Stimulated activated naive CD8-positive, alpha-beta T cell treated with anti-CD3 and anti-CD28 coated beads, Interleukin-15, Interleukin-2, amounts not matched to agents 100 U/mL and 50 U/mL, for 24 hours (primary cell): ENCODE measurements around the gene SH3GL1.
A peak's percentile ranks its signal among the peaks of the same experiment; 100 is the strongest.

ENCODE experiments used
- ATAC-seq: fragments of 150-1000 bp; cut with Tn5 transposase; one replicate; pipeline ENCODE4 v1.10.0; 2021
- DNase-seq: peaks from one replicate; pipeline ENCODE4 v3.0.0; 2021

The SH3GL1 gene

DNA sequence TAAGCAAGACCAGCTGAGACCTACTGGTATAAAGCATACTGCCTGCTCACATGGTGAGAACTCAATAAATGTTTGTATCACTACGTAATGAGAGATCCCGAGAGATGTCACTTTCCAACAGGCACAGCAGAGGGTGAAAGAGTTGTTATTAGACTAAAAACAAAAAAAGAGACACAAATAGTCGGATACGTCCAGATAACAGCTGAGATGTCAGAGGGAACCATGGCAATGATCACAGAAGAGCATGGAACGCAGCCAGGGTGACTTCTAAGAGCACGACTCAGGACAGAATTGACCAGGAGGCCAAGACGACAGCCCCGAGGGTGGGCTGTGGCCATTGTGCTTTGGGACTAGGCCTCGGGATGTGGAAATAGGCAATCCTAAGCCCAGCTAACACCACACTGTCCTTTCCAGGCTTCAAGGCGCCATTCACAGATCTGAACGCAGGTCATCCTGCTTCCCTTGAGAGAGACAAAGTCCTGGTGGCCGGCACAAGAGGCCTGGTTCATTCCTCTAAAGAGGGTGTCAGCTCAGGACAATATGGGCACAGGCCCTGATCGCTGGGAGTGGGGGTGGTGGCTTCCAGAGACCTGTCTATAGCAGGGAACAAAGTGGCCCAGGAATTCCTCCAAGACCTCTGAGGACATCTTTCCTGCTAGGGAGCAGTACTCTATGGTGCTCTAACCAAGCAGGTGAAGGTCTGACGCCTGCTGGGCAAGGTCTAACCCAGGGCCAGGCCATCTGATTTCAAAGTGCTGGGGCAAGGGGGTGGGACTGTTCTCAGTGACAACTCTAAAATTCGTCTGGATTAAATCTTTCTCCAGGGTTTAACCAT is 3.2 kb downstream of the SH3GL1 start:
- ATAC-seq = no peak
- no peak for DNase-seq

DNA sequence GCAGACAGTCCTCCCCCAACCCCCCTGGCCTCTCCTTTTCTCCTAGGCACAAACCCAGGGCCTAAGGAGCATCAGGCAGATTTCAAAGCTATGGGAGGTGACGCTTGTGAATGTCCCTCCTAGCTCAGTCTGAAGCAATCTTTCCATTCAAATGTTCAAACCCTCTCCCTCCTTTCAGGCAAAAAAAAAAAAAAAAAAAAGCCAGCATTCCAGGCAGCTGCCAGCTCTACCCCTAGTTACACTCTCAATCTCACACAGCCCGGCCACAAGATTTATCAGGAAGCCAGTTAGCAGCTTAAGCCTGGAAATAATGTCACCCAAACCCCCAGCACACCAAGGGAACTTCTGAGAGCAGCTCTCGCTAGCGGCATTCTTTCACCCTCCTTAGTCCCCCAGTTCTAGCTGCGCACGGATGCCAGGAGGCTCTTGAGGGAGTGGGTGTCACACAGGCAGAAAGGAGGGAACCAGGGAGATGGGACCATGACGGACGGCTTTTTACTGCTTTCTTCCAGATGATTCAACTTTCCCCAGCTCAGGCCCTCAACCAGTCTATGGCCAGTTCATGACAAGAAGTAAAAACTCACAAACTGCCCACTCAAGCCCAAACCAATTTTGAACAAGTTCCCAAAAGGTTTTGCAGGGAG is 6.3 kb downstream of the SH3GL1 start:
- ATAC-seq (no peak), DNase-seq (no peak)

DNA sequence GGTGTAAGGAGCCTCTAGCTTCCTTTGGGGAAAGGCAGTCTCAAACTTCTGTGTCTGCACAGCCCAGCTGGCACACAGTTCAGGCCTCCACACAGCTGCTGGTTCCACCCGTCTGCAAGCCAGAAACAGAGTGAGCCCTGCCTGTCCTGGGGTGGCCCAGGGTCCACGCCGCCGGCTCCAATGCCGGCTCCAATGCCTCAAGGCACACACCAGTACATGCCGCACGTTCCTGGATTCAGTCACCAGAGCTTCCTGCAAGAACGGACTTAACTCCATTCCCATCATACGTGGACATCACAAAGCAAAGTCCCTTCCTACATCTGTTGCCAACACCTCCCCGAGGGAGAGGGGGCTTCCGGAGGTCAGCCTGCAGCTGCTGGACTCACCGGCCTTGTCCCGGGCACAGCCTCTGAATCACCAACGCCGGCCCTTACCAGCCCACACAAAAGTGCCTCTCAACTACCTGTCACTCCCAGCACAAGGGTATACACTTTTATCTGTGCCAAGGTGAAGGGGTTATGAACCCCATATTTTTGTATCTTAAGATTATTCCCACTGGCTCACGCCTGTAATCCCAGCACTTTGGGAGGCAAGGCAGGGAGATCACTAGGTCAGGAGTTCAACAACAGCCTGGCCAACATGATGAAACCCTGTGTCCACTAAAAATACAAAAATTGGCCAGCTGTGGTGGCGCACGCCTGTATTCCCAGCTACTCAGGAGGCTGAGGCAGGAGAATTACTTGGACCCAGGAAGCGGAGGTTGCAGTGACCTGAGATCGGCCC is 8.5 kb downstream of the SH3GL1 start:
- no peak for DNase-seq
- ATAC-seq = no peak

DNA sequence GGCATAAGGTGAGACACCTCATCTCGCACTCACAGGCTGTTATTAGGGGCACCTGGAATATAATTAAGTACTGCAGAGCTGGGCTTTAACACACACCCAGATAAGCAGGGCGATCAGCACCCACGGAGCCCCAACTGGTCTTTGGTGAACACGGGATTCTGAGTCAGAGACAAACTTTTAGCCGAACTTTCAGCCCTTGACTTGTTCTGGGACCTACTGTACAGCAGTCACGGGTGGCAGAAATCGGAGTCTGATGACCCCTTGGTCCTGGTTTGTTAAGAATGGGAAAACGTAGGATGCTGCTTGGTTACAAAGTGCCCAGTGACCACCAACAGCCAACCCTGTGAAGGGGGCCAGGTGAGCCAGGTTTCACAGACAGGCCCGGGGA is 9.0 kb downstream of the SH3GL1 start:
- DNase-seq (no peak), ATAC-seq (no peak)

DNA sequence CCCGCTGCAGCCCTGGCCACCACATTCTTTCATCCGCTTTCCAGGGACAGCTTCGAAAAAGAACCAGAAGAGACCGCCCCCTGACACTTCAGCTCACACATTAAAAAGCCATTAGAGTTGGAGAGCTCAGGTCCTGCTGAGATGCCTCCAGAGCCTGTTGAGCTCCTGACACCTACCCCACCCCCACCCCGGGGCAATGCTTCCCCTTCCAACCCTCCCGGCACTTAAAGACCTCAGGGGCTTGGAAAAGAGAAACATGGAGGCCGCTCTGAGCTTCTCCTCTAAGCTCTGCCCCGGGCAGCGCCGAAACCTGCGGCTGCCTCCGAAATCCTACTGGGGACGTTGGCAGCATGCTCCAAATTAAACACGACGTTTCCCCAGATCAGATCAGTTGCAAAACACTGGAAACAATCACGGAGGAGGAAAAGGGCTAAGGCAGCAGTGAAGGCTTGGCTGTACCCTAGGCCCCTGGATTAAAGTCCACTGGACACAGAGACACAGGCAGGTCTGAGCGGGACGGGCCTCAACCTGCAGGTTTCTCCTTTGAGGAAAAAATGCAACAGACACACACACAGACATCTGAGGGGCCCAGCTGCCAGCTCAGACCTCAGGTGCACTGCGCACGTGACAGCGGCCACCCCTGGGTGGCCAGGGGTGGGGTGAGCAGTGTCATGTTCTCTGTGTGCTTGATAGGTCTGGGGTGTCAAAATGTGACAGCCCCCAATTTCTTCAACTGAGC is 9.6 kb downstream of the SH3GL1 start:
- DNase-seq = no peak
- no peak for ATAC-seq

DNA sequence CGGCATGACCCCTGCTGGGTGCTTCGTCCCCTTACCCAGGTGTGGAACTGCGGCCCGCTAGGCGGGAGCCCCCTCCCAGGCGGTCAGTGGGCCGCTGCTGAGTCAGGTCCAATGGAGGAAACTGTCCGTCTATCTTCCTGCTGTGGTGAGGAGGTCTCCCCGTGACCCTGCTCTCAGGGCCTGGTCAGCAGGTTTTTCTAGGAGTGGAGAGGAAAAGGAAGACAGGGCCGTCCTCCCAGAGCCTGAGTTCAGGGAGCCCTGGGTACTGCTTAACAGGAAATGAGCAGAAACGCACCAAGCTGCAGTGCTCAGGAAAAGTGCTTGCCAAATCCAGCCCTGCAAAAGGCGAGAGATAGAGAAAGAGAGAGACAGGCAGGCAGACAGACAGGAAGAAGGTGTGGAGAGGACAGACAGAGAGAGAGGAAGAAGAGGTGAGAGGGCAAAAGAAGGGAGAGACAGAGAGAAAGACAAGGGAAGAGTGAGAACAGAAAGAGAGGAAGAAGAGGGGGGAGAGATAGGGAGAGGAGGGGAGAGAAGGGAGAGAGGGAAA is 10.3 kb downstream of the SH3GL1 start:
- DNase-seq (no peak), ATAC-seq (no peak)

DNA sequence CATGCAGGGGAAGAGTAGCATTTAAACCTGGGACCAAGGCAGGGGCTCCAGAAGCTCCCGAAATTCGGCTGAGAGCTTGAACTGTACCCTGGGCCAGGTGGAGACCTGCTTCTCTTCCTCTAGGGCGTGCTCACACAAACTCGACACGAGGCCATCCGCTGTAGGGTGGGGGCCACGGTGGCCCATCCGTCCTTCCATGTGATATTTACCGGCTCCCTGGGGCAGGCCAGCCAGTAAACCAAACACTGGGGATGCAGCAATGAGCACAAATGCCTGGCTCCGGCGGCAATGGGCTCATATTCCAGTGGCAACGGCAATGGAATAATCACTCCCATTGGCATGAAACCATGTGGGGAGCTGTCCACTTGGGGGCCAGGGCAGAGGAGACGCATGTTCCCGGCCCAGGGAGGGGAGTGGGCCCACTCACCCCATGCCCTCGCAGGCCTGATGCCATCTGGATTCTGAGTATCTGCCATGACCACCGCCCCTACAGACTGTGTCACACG is 10.8 kb downstream of the SH3GL1 start:
- ATAC-seq (no peak), DNase-seq (no peak)

DNA sequence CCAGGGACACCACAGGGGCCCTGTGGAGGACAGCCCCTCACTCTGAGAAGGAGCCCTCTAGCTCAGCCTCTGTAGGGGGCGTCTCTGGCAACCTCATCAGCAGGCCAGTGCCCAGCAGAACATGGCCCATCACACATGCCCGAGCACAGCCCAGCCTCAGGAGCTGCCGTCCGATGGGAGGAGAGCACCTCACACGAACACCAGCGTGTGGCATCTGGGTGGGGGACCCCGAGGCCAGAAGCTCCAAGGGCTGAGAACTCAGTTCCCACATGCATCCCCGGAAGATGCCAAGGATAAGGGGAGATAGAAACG is 11.3 kb downstream of the SH3GL1 start:
- no peak for ATAC-seq
- DNase-seq = no peak

DNA sequence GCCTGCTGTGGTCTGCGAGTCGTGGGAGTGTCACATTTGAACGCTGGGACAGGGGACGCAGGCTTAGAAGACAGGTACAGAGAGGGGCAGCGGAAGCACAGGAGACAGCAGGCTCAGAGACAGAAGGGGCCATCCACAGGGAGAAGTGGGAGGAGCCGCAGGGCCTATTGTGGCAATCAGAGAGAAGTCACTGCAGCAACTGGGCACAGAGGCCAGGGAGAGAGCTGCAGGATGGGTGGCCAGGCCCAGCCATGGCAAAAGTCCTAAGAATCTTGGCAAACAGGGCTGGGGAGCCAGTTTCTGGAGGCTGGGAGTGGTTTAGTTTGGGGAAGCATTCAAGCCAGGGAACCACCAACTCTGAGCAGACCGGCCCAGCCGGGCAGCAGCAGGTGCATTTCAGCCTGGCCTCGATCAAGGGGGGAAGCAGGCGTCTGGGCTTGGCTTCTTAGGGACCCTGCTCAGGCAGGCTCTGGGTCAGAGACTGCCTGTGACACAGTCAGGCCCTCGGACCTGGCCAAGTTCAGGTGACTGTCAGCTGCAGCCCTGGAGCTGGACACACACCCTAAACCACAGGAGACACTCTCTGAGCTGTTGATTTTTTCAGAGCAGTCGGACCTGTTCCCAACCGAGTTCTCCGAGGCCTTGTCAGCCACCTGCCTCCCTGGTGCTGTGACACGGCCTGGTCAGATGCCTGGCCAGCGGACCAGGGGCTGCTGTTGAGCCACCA is 11.8 kb downstream of the SH3GL1 start:
- no peak for ATAC-seq

DNA sequence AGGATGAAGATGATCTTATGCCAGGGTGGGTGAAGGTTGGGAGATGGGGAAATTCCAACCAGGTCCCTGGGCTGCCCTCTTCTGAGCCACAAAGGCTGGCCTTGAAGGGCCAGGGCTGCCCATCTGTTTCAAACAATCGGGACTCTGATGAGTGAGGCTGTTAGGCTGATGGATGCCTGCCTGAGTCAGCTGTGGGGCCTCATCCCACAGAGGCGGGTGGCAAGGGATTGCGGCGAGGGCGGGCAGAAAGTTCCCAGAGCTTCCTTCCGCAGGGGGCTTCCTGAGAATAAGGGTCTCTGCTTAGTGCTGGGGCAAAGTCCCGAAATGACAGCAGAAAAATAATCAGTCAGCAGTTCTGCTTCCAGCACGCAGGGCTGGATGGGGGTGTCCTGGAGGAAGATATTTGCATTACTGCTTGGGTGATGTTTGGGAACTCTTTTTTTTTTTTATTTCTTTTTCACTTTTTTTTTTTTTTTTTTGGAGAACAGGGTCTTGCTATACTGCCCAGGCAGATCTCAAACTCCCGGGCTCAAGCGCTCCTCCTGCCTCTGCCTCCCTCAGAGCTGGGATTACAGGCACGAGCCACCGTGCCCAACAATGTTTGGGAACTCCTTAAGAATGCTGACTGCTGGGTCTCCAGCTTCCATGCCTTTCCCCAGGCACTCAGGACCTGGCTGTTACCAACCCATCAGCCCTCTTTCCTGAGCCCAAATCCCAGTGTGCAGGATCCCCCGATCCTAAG is 14.1 kb downstream of the SH3GL1 start:
- no peak for DNase-seq
- ATAC-seq = no peak

More for the DNA sequence above, 11.8 kb downstream of the SH3GL1 start:
- DNase-seq = no peak

DNA sequence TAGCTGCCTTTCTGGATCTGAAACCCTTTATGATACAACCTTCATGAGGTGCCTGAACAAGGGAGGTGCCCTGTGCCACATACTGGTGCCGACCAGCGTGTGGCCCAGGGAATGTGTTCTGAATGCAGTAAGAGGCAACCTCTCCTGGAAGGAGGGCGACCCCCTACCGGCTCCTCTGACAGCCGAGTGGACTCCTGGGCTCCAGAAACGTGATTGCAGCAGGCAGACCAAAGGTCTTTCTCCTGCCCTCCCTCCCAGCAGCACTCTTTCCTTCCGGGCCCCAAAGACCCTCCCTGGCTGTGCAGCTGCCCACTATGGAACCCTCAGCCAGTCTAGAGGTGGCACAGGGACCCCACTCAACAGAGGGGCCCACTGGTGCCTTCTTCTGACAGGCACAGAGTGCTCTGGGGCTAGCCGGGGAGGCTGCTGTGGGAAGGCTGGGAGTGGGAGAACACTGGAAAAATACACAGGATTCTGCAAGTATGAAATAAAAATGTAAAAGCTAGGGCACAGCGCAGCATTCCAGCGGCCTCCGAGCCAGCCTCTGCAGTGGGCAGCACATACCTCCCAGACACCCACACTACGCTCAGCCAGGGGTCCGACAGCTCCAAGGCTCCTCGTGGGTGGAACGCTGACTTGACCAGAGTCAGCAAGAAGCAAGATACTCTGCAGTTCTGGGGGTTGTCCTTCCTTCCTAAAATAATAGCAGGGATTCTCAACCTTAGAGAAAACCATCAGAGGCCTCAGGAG is 14.9 kb downstream of the SH3GL1 start:
- ATAC-seq = no peak
- no peak for DNase-seq

DNA sequence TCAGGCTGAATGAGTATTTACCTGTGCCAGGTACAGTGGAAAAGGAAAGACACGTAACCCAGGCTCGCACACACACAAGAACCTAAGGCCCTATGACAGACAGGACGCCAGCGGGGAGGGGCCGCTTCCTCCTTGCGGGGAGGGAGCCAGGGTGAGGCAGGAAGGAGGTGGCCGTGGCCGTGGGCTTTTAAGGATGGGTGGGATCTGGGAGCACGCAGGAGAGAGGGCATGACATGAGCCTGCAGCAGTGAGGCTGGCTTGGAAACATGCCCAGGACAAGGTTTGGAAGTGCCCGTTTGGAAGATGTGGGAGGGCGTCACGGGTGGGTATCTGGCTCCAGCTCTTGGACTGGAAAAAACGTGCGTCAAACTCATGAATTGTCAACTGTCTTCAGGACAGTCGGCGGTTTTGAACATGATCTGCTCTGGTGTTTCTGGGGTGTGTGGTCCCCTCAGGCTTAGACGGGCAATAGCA is 20.1 kb downstream of the SH3GL1 start:
- DNase-seq = peak; percentile 61
- ATAC-seq = peak; percentile 44

DNA sequence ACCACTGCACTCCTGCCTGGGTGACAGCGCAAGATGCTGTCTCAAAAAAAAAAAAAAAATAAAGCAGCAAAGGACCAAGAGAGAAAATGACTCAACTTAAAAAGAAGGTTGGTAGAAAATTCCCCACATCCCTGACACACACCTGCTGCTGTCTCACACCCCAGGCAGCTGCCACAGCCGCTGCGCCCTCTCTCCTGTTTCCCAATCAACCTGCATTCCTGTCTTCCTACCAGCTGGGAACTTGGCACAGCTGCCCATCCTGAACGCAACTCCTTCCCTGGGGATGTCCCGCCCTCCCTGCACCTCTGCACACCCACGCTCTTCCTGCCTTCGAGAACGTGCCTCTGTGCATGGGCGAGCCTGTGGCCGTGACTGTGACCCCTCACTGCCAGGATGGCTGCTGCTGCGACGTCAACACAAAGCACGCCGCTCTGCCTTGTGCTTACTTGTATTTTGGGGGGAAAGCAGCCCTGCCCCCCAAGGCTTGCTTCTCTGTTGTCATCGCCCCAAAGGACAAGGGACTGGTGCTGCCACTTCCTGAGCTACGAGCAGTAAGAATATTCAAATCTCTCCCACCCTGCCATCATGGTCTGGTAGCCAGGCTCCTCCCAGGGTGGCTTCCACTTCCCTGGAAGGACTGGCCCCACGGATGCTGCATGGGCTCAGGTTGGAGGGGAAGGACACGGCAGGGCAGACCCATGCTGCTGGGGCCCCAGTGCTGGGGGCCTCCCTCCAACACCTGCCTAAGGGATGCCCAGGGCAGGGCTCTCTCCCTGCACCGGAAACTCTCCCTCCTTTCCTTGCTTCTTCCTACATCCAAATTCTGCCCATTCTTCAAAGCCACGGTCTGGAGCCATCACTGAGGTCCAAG is 20.7 kb downstream of the SH3GL1 start:
- DNase-seq (peak; percentile 68), ATAC-seq (peak; percentile 70)

DNA sequence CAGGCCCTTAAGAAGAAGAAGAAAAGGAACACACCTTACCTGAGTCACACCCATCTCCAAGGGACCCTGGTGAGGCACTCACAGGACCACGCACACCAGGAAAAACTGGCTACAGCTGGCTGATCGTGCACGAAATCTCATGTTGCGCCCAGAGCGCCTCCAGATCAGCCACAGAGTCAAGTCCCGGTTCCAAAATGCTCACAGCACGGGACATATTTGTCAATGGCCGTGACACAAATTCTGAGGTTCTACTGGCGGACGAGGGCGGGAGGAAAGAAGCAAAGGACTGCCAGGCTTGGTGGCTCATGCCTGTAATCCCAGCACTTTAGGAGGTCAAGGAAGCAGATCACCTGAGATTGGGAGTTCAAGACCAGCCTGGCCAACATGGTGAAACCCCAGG is 21.5 kb downstream of the SH3GL1 start:
- no peak for DNase-seq

DNA sequence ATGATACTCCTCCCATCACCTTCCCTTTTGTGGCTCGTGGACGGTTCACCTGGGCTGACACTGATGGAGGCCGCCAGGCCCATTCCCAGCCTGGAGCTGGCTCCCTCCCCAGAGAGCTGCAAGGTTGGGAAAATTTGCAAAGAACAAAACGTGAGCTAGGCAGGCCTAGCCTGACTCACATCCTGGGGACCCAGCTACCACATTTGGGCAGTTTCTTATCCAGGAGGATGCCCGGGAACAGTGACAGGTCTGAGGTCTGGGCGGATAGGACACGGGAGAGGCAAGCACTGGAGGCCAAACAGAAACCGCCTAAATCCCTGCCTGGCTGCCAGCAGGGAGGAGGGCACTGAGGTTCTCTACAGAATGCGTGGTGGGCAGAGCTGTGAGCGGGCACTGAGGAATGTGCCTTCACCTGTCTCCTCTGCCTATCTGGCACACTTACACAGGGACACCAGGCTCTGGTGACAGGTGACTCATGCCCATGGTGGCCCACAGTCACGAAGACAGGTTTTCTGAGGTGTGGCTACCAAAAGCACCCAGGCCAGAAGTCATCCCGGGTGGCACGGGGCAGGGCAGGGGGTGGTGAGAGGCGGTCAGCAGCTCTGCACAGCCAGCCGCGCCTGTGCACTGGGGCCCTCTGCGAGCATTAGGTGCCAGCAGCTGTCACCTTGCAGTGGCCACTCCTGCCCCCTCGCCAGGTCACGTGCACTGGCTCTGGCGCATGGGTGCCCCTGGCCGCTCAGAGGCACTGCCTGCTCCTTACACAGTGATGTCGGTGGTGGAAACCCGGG is 23.2 kb downstream of the SH3GL1 start:
- ATAC-seq (no peak), DNase-seq (no peak)

More for the DNA sequence above, 21.5 kb downstream of the SH3GL1 start:
- ATAC-seq = no peak

DNA sequence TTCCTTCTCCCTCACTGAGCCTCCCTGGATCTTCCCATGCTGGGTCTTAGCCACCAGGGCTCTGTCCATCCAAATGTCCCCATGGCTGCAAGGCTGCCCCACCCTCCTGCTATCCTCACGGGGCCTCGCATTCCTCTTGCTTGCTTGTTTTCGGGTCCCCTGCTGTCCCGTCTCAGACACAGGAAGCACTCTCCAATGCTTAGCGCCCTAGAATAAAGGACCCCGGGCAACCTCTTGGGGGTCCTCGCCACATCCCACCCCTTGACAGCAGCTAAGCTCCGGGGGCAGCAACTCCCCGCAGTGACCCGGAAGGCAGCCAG is 23.7 kb downstream of the SH3GL1 start:
- no peak for ATAC-seq

DNA sequence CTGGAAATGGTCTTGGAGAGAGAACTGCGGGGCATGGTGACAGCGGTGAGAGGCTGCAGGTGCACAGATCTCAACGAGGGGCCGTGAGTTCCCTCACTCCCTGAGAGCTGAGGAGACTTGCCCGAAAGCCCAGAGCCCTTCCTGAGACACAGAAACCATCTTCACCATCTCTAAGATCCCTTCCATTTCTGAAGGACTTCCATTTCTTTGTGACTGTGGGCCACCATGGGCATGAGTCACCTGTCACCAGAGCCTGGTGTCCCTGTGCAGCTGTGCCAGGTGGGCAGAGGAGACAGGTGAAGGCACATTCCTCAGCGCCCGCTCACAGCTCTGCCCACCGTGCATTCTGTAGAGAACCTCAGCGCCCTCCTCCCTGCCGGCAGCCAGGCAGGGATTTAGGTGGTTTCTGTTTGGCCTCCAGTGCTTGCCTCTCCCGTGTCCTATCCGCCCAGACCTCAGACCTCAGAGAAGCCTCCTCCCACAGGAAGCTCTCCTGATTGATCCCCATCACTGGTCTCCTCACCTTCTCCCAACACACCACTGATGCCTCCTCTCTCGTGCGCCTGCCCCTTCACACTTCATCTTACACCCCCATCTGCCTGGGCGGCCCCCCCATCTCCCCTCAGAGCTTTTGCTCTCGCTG is 24.2 kb downstream of the SH3GL1 start:
- ATAC-seq = no peak
- no peak for DNase-seq

More for the DNA sequence above, 23.7 kb downstream of the SH3GL1 start:
- no peak for DNase-seq
